Activated naive CD8-positive, alpha-beta T cell treated with anti-CD3 and anti-CD28 coated beads for 36 hours (primary cell): ENCODE results near the gene VPS11. TPM values are rescaled to one million over a fixed set of nuclear protein-coding genes. Genes with fewer than 3 reads are reported as not detected.

ENCODE experiments used
- DNase-seq: peaks from one replicate; pipeline ENCODE4 v3.0.0; 2021
- H3K27ac Mint-ChIP-seq: one replicate; pipeline ENCODE4 v1.8.0; 2022; ENCODE audit warnings: mild to moderate bottlenecking, moderate library complexity, mixed read lengths
- H3K27me3 Mint-ChIP-seq: one replicate; pipeline ENCODE4 v1.8.0; 2022; ENCODE audit warnings: mild to moderate bottlenecking, mixed read lengths
- H3K36me3 Mint-ChIP-seq: one replicate; pipeline ENCODE4 v1.8.0; 2021; ENCODE audit warnings: mild to moderate bottlenecking, mixed read lengths
- H3K4me1 Mint-ChIP-seq: one replicate; pipeline ENCODE4 v1.8.0; 2021; ENCODE audit warnings: mixed read lengths
- H3K4me3 Mint-ChIP-seq: one replicate; pipeline ENCODE4 v1.8.0; 2022; ENCODE audit warnings: mild to moderate bottlenecking, moderate library complexity, mixed read lengths
- H3K9me3 Mint-ChIP-seq: one replicate; pipeline ENCODE4 v1.8.0; 2022; ENCODE audit warnings: mixed read lengths
- total RNA-seq, 2 experiments: library from RNA; stranded (reverse); gene quantifications; one replicate each; pipeline ENCODE4 v1.2.3, GENCODE V29; 2021

VPS11 gene
- 10 to 100 TPM; 19.2 to 20.2 TPM for total RNA-seq

- Mint-ChIP-seq H3K27ac (peak within 1 kb of the TSS; percentile 94), H3K9me3 (no peaks in the 10 kb centered on the region), H3K4me3 (peak within 1 kb of the TSS; percentile 90), H3K27me3 (no peaks in the 10 kb centered on the region), H3K36me3 (peaks cover 3% of the 10 kb centered on the region), H3K4me1 (peaks cover 24% of the 10 kb centered on the region)
- DNase-seq: peak; percentile 99
Observed at GRCh38 chr11:119067371-119068222, at the start of gene VPS11. Gene VPS11 (plus strand): TSS chr11:119067818. CDS start chr11:119067824, 6 bp downstream.

- Mint-ChIP-seq H3K27ac (peak within 1 kb of the TSS; percentile 97), H3K4me1 (peaks cover 50% of the 10 kb centered on the region), H3K36me3 (peaks cover 70% of the 10 kb centered on the region), H3K4me3 (peak within 1 kb of the TSS; percentile 99), H3K9me3 (no peaks in the 10 kb centered on the region), H3K27me3 (no peaks in the 10 kb centered on the region)
- peak; percentile 94 for DNase-seq
Observed at GRCh38 chr11:119018074-119018938, 49.3 kb upstream of the VPS11 start, which contains the start of the genes RPS25 and TRAPPC4. Gene RPS25 (minus strand): TSS chr11:119018343. CDS start chr11:119018284, 59 bp downstream. Gene TRAPPC4 (plus strand): TSS chr11:119018766. CDS start chr11:119018796, 30 bp downstream.

GRCh38 chr11:119019996-119020395, 47.6 kb upstream of the VPS11 start:
- Mint-ChIP-seq H3K27me3 (no peaks in the 10 kb centered on the region), H3K9me3 (no peaks in the 10 kb centered on the region), H3K4me1 (peaks cover 53% of the 10 kb centered on the region), H3K4me3 (peak overlapping the region; percentile 99), H3K27ac (peak overlapping the region; percentile 97), H3K36me3 (peaks cover 62% of the 10 kb centered on the region)
- DNase-seq: no peak

GRCh38 chr11:119021631-119022030, 46.0 kb upstream of the VPS11 start:
- Mint-ChIP-seq H3K27ac (no peak overlapping the region), H3K36me3 (peaks cover 52% of the 10 kb centered on the region), H3K9me3 (no peaks in the 10 kb centered on the region), H3K27me3 (no peaks in the 10 kb centered on the region), H3K4me1 (peaks cover 45% of the 10 kb centered on the region), H3K4me3 (peak overlapping the region; percentile 29)
- no peak for DNase-seq

GRCh38 chr11:119023741-119024140, 43.9 kb upstream of the VPS11 start:
- Mint-ChIP-seq H3K27me3 (no peaks in the 10 kb centered on the region), H3K36me3 (peaks cover 36% of the 10 kb centered on the region), H3K4me3 (no peak overlapping the region), H3K27ac (peak overlapping the region; percentile 72), H3K4me1 (peaks cover 49% of the 10 kb centered on the region), H3K9me3 (no peaks in the 10 kb centered on the region)
- DNase-seq: no peak

- Mint-ChIP-seq H3K36me3 (peaks cover 40% of the 10 kb centered on the region), H3K4me3 (no peak overlapping the region), H3K4me1 (peaks cover 57% of the 10 kb centered on the region), H3K27me3 (no peaks in the 10 kb centered on the region), H3K9me3 (no peaks in the 10 kb centered on the region), H3K27ac (peak overlapping the region; percentile 72)
- DNase-seq: no peak
Observed at GRCh38 chr11:119024430-119025098, 43.1 kb upstream of the VPS11 start.

GRCh38 chr11:119025099-119025473, 42.5 kb upstream of the VPS11 start:
- H3K4me1 Mint-ChIP-seq: peaks cover 56% of the 10 kb centered on the region
- H3K9me3 Mint-ChIP-seq: no peaks in the 10 kb centered on the region
- peaks cover 35% of the 10 kb centered on the region for H3K36me3 Mint-ChIP-seq
- no peak overlapping the region for H3K4me3 Mint-ChIP-seq
- H3K27me3 Mint-ChIP-seq: no peaks in the 10 kb centered on the region
- no peak for DNase-seq
- peak overlapping the region; percentile 72 for H3K27ac Mint-ChIP-seq

- DNase-seq: no peak
- H3K4me1 Mint-ChIP-seq: peaks cover 52% of the 10 kb centered on the region
- no peaks in the 10 kb centered on the region for H3K9me3 Mint-ChIP-seq
- no peaks in the 10 kb centered on the region for H3K27me3 Mint-ChIP-seq
- H3K36me3 Mint-ChIP-seq: peaks cover 32% of the 10 kb centered on the region
- no peak overlapping the region for H3K4me3 Mint-ChIP-seq
- H3K27ac Mint-ChIP-seq: peak overlapping the region; percentile 72
Observed at GRCh38 chr11:119025541-119025940, 42.1 kb upstream of the VPS11 start.

- Mint-ChIP-seq H3K9me3 (no peaks in the 10 kb centered on the region), H3K4me3 (no peak overlapping the region), H3K4me1 (peaks cover 48% of the 10 kb centered on the region), H3K27me3 (no peaks in the 10 kb centered on the region), H3K36me3 (peaks cover 32% of the 10 kb centered on the region), H3K27ac (peak overlapping the region; percentile 72)
- DNase-seq: no peak
Observed at GRCh38 chr11:119025978-119026766, 41.4 kb upstream of the VPS11 start.

GRCh38 chr11:119026970-119027369, 40.6 kb upstream of the VPS11 start:
- Mint-ChIP-seq H3K36me3 (peaks cover 24% of the 10 kb centered on the region), H3K4me1 (peaks cover 46% of the 10 kb centered on the region), H3K27ac (no peak overlapping the region), H3K4me3 (no peak overlapping the region), H3K27me3 (no peaks in the 10 kb centered on the region), H3K9me3 (no peaks in the 10 kb centered on the region)
- no peak for DNase-seq

GRCh38 chr11:119027561-119028345, 39.9 kb upstream of the VPS11 start:
- H3K4me3 Mint-ChIP-seq: no peak overlapping the region
- no peak overlapping the region for H3K27ac Mint-ChIP-seq
- H3K36me3 Mint-ChIP-seq: peaks cover 19% of the 10 kb centered on the region
- no peak for DNase-seq
- H3K4me1 Mint-ChIP-seq: peaks cover 46% of the 10 kb centered on the region
- H3K9me3 Mint-ChIP-seq: no peaks in the 10 kb centered on the region
- no peaks in the 10 kb centered on the region for H3K27me3 Mint-ChIP-seq

- Mint-ChIP-seq H3K36me3 (peaks cover 18% of the 10 kb centered on the region), H3K4me3 (no peak overlapping the region), H3K27ac (peak overlapping the region; percentile 83), H3K27me3 (no peaks in the 10 kb centered on the region), H3K4me1 (peaks cover 42% of the 10 kb centered on the region), H3K9me3 (no peaks in the 10 kb centered on the region)
- no peak for DNase-seq
Observed at GRCh38 chr11:119028346-119029068, 39.1 kb upstream of the VPS11 start.

- H3K27ac Mint-ChIP-seq: peak overlapping the region; percentile 83
- H3K4me1 Mint-ChIP-seq: peaks cover 38% of the 10 kb centered on the region
- DNase-seq: no peak
- peak overlapping the region; percentile 76 for H3K4me3 Mint-ChIP-seq
- no peaks in the 10 kb centered on the region for H3K27me3 Mint-ChIP-seq
- H3K9me3 Mint-ChIP-seq: no peaks in the 10 kb centered on the region
- peaks cover 17% of the 10 kb centered on the region for H3K36me3 Mint-ChIP-seq
Observed at GRCh38 chr11:119029069-119029339, 38.6 kb upstream of the VPS11 start.
